Liver (tissue), 9 donors: ENCODE measurements around the gene CFDP1. TPM values are rescaled to one million over a fixed set of nuclear protein-coding genes. Genes with fewer than 3 reads are reported as not detected.

Experiments
- DNase-seq: peaks from one replicate; pipeline ENCODE4 v3.0.0-alpha.2; 2017; ENCODE audit warnings: low spot score
- H3K27ac ChIP-seq, 2 donors: one replicate each; pipeline ENCODE4 v1.7.0; 2013; ENCODE audit warnings: inconsistent platforms in 2 of 2, low read length in 2 of 2, control low read depth in 1 of 2, low read depth in 1 of 2, mild to moderate bottlenecking in 1 of 2
- H3K27me3 ChIP-seq, 4 donors: one replicate each; pipeline versions ENCODE4 v1.6.1 to v1.7.0; 2013; ENCODE audit warnings: low read length in 3 of 4, inconsistent platforms in 1 of 4, mild to moderate bottlenecking in 1 of 4, moderate library complexity in 1 of 4; ENCODE audit not compliant: control insufficient read depth in 4 of 4, insufficient read depth in 4 of 4
- H3K36me3 ChIP-seq, 4 donors: one replicate each; pipeline versions ENCODE4 v1.6.1 to v1.7.0; 2013; ENCODE audit warnings: low read length in 3 of 4, mild to moderate bottlenecking in 3 of 4, low read depth in 1 of 4, moderate library complexity in 1 of 4; ENCODE audit not compliant: control insufficient read depth in 4 of 4, insufficient read depth in 3 of 4
- H3K4me1 ChIP-seq, 4 donors: one replicate each; pipeline versions ENCODE4 v1.6.1 to v1.7.0; 2013; ENCODE audit warnings: low read length in 3 of 4, mild to moderate bottlenecking in 3 of 4, moderate library complexity in 1 of 4; ENCODE audit not compliant: control insufficient read depth in 4 of 4, insufficient read depth in 4 of 4
- H3K4me3 ChIP-seq, 3 donors: one replicate each; pipeline versions ENCODE4 v1.6.1 to v1.7.0; 2013; ENCODE audit warnings: low read length in 3 of 3, control low read depth in 1 of 3, low read depth in 1 of 3, mild to moderate bottlenecking in 1 of 3
- H3K9ac ChIP-seq, 2 donors: one replicate each; pipeline ENCODE4 v1.7.0; 2013; ENCODE audit warnings: low read length in 2 of 2, mild to moderate bottlenecking in 2 of 2, moderate library complexity in 2 of 2, control low read depth in 1 of 2, low read depth in 1 of 2
- H3K9me3 ChIP-seq, 4 donors: one replicate each; pipeline versions ENCODE4 v1.6.1 to v1.7.0; 2013; ENCODE audit warnings: low read length in 3 of 4; ENCODE audit not compliant: control insufficient read depth in 4 of 4
- EGR1 ChIP-seq, 2 donors: IDR thresholded peaks; 2 replicates each; pipeline ENCODE4 v1.6.1; 2016 to 2018; ENCODE audit warnings: antibody characterized with exemption in 2 of 2, low read depth in 2 of 2
- FOXA2 ChIP-seq: IDR thresholded peaks from 2 replicates; pipeline ENCODE4 v1.6.1; 2016; ENCODE audit warnings: antibody characterized with exemption
- GABPA ChIP-seq, 2 donors: IDR thresholded peaks in 1 of 2; conservative IDR thresholded peaks in 1 of 2; 2 replicates each; pipeline ENCODE4 v1.6.1; 2016; ENCODE audit warnings: antibody characterized with exemption in 2 of 2, mild to moderate bottlenecking in 1 of 2, moderate library complexity in 1 of 2
- HNF4A ChIP-seq, 2 donors: conservative IDR thresholded peaks; 2 replicates each; pipeline ENCODE4 v1.6.1; 2016; ENCODE audit warnings: antibody characterized with exemption in 2 of 2, mild to moderate bottlenecking in 2 of 2
- HNF4G ChIP-seq: IDR thresholded peaks from 2 replicates; pipeline ENCODE4 v1.6.1; 2016; ENCODE audit warnings: antibody characterized with exemption
- NR2F2 ChIP-seq: IDR thresholded peaks from 2 replicates; pipeline ENCODE4 v1.6.1; 2016; ENCODE audit warnings: antibody characterized with exemption
- RXRA ChIP-seq, 2 donors: IDR thresholded peaks; 2 replicates each; pipeline ENCODE4 v1.6.1; 2017 to 2018; ENCODE audit warnings: antibody characterized with exemption in 2 of 2, mild to moderate bottlenecking in 1 of 2
- SP1 ChIP-seq: IDR thresholded peaks from 2 replicates; pipeline ENCODE4 v1.6.1; 2018; ENCODE audit warnings: antibody characterized with exemption, mild to moderate bottlenecking
- TAF1 ChIP-seq: conservative IDR thresholded peaks from 2 replicates; pipeline ENCODE4 v1.6.1; 2016; ENCODE audit warnings: antibody characterized with exemption, mild to moderate bottlenecking
- YY1 ChIP-seq: IDR thresholded peaks from 2 replicates; pipeline ENCODE4 v1.6.1; 2016; ENCODE audit warnings: antibody characterized with exemption, mild to moderate bottlenecking
- WGBS: extraction: QIAGEN DNeasy Blood & Tissue Kit; methylation state at CpG from one replicate; pipeline ENCODE4 v1.1.7; 2013; 5-methylcytosine and 5-hydroxymethylcytosine counted together
- polyA plus RNA-seq, 2 donors: library from polyadenylated mRNA; stranded (reverse) in 1 of 2; unstranded in 1 of 2; fragments of 200-250 nt in 1 of 2; fragments of >200 nt in 1 of 2; fragmentation: Nextera tagmentation in 1 of 2; extraction: Ambion mirVana in 1 of 2; gene quantifications; one replicate each; pipeline versions ENCODE4 v1.2.1 to v1.2.3, GENCODE V29; 2013 to 2015
- total RNA-seq, 2 donors: library from RNA; depleted of rRNA; stranded (reverse); fragments of >200 nt; gene quantifications; one replicate each; pipeline ENCODE4 v1.2.3, GENCODE V29; 2014
- TF ChIP-seq, protein P1 (sequence below): IDR thresholded peaks from 2 replicates; pipeline ENCODE4 v1.6.1; 2016; ENCODE audit warnings: antibody characterized with exemption
- TF ChIP-seq, protein P2 (sequence below): IDR thresholded peaks from 2 replicates; pipeline ENCODE4 v1.6.1; 2016; ENCODE audit warnings: antibody characterized with exemption, mild to moderate bottlenecking
- TF ChIP-seq, protein P3 (sequence below): IDR thresholded peaks from 2 replicates; pipeline ENCODE4 v1.6.1; 2016; ENCODE audit warnings: antibody characterized with exemption
- donor health status: healthy.
- donor health status: healthy.
- donor health status: healthy.
- donor health status: healthy.
- donor health status: healthy.

Gene CFDP1
- total and polyA plus RNA-seq, 4 donors: 20.5 to 49.2 (median 33.9) TPM

DNA sequence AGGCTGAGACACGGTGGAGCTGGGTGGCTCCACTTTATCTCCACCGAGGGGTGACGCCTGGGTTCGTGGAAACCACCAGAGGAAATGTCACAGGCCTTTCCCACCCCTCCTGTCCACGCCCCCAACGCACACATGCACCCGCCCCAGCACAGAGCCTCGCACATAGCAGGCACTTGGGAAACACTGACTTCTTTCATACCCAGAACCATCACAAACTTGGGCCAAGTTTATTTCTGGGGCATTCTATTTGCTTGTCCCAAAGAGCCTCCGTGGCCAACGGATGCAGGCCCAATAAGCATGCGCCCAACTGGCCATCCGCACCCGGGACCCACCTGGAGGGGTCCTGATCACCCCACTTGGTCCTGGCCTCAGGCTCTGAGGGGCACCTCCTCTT, 185.2 kb downstream of the CFDP1 start:
- H3K9ac ChIP-seq: no peak overlapping the region
- no peaks in the 10 kb centered on the region for H3K36me3 ChIP-seq
- 60% methylated on average over 13 of the region's 13 CpGs for WGBS
- H3K27ac ChIP-seq: peak overlapping the region; percentile 51 to 87
- peaks cover 27 to 72% (median 47%) of the 10 kb centered on the region in 4 donors for H3K4me1 ChIP-seq
- peak in 1 of 2 donors; percentile 10 for TF ChIP-seq RXRA (IDR thresholded peaks at IDR 0.05)
- peak; percentile 21 for TF ChIP-seq NR2F2
- no peak for TF ChIP-seq HNF4A (conservative IDR thresholded peaks at IDR 0.05)
- no peaks in the 10 kb centered on the region for H3K27me3 ChIP-seq
- no peak overlapping the region for H3K4me3 ChIP-seq
- no peak for DNase-seq
- no peaks in the 10 kb centered on the region for H3K9me3 ChIP-seq

DNA sequence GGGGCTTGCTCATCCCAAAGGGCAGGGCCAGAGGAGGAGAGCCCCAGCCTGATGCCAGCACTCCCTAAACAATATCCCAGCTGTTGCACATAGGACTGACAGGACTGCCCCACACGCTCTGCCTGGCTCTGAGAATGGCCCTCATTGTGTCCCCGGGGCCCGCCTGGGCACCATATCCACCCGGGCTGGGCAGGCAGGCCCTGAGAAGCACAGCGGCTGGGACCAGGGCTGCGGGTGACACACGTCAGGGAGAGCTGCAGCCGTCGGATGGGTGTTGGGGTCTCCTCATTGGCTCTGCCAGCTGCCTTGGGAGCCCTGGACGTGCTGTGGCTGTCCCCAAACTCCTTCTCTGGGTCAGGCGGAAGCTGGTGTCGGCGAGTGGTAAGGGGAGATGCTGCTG, 186.1 kb downstream of the CFDP1 start:
- TF ChIP-seq FOXA2 (no peak), RXRA (IDR thresholded peaks at IDR 0.05) (no peak), YY1 (no peak), EGR1 (IDR thresholded peaks at IDR 0.05; ENCODE audit: low read depth in 2 of 2) (no peak), SP1 (no peak), TAF1 (no peak), NR2F2 (no peak), HNF4G (no peak), GABPA (IDR thresholded peaks at IDR 0.05 in 1 of 2, conservative IDR thresholded peaks at IDR 0.05 in 1 of 2) (no peak)
- TF ChIP-seq, protein P1, sequence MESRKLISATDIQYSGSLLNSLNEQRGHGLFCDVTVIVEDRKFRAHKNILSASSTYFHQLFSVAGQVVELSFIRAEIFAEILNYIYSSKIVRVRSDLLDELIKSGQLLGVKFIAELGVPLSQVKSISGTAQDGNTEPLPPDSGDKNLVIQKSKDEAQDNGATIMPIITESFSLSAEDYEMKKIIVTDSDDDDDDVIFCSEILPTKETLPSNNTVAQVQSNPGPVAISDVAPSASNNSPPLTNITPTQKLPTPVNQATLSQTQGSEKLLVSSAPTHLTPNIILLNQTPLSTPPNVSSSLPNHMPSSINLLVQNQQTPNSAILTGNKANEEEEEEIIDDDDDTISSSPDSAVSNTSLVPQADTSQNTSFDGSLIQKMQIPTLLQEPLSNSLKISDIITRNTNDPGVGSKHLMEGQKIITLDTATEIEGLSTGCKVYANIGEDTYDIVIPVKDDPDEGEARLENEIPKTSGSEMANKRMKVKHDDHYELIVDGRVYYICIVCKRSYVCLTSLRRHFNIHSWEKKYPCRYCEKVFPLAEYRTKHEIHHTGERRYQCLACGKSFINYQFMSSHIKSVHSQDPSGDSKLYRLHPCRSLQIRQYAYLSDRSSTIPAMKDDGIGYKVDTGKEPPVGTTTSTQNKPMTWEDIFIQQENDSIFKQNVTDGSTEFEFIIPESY: no peak
- TF ChIP-seq, protein P2, sequence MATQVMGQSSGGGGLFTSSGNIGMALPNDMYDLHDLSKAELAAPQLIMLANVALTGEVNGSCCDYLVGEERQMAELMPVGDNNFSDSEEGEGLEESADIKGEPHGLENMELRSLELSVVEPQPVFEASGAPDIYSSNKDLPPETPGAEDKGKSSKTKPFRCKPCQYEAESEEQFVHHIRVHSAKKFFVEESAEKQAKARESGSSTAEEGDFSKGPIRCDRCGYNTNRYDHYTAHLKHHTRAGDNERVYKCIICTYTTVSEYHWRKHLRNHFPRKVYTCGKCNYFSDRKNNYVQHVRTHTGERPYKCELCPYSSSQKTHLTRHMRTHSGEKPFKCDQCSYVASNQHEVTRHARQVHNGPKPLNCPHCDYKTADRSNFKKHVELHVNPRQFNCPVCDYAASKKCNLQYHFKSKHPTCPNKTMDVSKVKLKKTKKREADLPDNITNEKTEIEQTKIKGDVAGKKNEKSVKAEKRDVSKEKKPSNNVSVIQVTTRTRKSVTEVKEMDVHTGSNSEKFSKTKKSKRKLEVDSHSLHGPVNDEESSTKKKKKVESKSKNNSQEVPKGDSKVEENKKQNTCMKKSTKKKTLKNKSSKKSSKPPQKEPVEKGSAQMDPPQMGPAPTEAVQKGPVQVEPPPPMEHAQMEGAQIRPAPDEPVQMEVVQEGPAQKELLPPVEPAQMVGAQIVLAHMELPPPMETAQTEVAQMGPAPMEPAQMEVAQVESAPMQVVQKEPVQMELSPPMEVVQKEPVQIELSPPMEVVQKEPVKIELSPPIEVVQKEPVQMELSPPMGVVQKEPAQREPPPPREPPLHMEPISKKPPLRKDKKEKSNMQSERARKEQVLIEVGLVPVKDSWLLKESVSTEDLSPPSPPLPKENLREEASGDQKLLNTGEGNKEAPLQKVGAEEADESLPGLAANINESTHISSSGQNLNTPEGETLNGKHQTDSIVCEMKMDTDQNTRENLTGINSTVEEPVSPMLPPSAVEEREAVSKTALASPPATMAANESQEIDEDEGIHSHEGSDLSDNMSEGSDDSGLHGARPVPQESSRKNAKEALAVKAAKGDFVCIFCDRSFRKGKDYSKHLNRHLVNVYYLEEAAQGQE: no peak
- TF ChIP-seq, protein P3, sequence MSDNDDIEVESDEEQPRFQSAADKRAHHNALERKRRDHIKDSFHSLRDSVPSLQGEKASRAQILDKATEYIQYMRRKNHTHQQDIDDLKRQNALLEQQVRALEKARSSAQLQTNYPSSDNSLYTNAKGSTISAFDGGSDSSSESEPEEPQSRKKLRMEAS: no peak
- Histone ChIP-seq H3K4me3 (no peak overlapping the region), H3K27me3 (no peaks in the 10 kb centered on the region), H3K4me1 (peaks cover 20 to 64% (median 41%) of the 10 kb centered on the region in 4 donors), H3K27ac (peak overlapping the region; percentile 87 to 89), H3K9me3 (no peaks in the 10 kb centered on the region), H3K36me3 (peaks cover 0 to 3% (median 1%) of the 10 kb centered on the region in 4 donors), H3K9ac (no peak overlapping the region)
- WGBS: 91% methylated on average over 13 of the region's 13 CpGs
- no peak for DNase-seq
